HEK293T (cell line): ENCODE data around the gene LRMDA.

ENCODE experiments used
- CTCF ChIA-PET: fragments of 350-600 bp; formaldehyde crosslinking; extraction: SDS; loops from one replicate; lab custom pipeline; 2021; ENCODE audit warnings: antibody characterized with exemption, inconsistent platforms; lab: Yijun Ruan, JAX
- POLR2A ChIA-PET: fragments of 350-600 bp; formaldehyde crosslinking; extraction: SDS; loops from one replicate; lab custom pipeline; 2020; ENCODE audit warnings: antibody characterized with exemption, inconsistent platforms; lab: Yijun Ruan, JAX
- DNase-seq: peaks from one replicate; pipeline ENCODE4 v3.0.0; 2012; ENCODE audit warnings: mixed read lengths; ENCODE audit errors: extremely low spot score
- ARNT ChIP-seq: fragments of 450-650 bp; IDR thresholded peaks from 2 replicates; pipeline ENCODE4 v1.6.1; 2017; ENCODE audit warnings: mild to moderate bottlenecking
- BHLHE40 ChIP-seq: fragments of 450-650 bp; IDR thresholded peaks from 2 replicates; pipeline ENCODE4 v1.6.1; 2016; ENCODE audit warnings: mild to moderate bottlenecking, moderate library complexity, borderline replicate concordance
- CTBP1 ChIP-seq: fragments of 450-650 bp; IDR thresholded peaks from 2 replicates; pipeline ENCODE4 v1.6.1; 2016; ENCODE audit warnings: borderline replicate concordance
- ELF4 ChIP-seq: fragments of 450-650 bp; IDR thresholded peaks from 2 replicates; pipeline ENCODE4 v1.6.1; 2017; ENCODE audit warnings: antibody characterized with exemption
- FOXA1 ChIP-seq: fragments of 450-650 bp; IDR thresholded peaks from 2 replicates; pipeline ENCODE4 v1.6.1; 2016; ENCODE audit warnings: mild to moderate bottlenecking
- FOXK2 ChIP-seq: fragments of 450-650 bp; IDR thresholded peaks from 2 replicates; pipeline ENCODE4 v1.6.1; 2016; ENCODE audit warnings: mild to moderate bottlenecking
- FOXM1 ChIP-seq: fragments of 450-650 bp; IDR thresholded peaks from 2 replicates; pipeline ENCODE4 v1.6.1; 2017; ENCODE audit warnings: mild to moderate bottlenecking, borderline replicate concordance
- HDGF ChIP-seq: fragments of 450-650 bp; IDR thresholded peaks from 2 replicates; pipeline ENCODE4 v1.6.1; 2017; ENCODE audit warnings: antibody characterized with exemption, borderline replicate concordance
- L3MBTL2 ChIP-seq: fragments of 450-650 bp; conservative IDR thresholded peaks from 2 replicates; pipeline ENCODE4 v1.6.1; 2016; ENCODE audit warnings: mild to moderate bottlenecking
- LEF1 ChIP-seq: fragments of 450-650 bp; IDR thresholded peaks from 2 replicates; pipeline ENCODE4 v1.6.1; 2017; ENCODE audit warnings: mild to moderate bottlenecking, borderline replicate concordance
- NFRKB ChIP-seq: fragments of 450-650 bp; IDR thresholded peaks from 2 replicates; pipeline ENCODE4 v1.6.1; 2016; ENCODE audit warnings: mild to moderate bottlenecking, moderate library complexity
- PKNOX1 ChIP-seq: fragments of 450-650 bp; IDR thresholded peaks from 2 replicates; pipeline ENCODE4 v1.6.1; 2016
- SP1 ChIP-seq: fragments of 450-650 bp; IDR thresholded peaks from 2 replicates; pipeline ENCODE4 v1.6.1; 2017
- SUZ12 ChIP-seq: fragments of 450-650 bp; IDR thresholded peaks from 2 replicates; pipeline ENCODE4 v1.6.1; 2016; ENCODE audit warnings: mild to moderate bottlenecking
- TARDBP ChIP-seq: fragments of 450-650 bp; IDR thresholded peaks from 2 replicates; pipeline ENCODE4 v1.6.1; 2016
- ZNF384 ChIP-seq: fragments of 450-650 bp; IDR thresholded peaks from 2 replicates; pipeline ENCODE4 v1.6.1; 2016

The LRMDA gene

DNA sequence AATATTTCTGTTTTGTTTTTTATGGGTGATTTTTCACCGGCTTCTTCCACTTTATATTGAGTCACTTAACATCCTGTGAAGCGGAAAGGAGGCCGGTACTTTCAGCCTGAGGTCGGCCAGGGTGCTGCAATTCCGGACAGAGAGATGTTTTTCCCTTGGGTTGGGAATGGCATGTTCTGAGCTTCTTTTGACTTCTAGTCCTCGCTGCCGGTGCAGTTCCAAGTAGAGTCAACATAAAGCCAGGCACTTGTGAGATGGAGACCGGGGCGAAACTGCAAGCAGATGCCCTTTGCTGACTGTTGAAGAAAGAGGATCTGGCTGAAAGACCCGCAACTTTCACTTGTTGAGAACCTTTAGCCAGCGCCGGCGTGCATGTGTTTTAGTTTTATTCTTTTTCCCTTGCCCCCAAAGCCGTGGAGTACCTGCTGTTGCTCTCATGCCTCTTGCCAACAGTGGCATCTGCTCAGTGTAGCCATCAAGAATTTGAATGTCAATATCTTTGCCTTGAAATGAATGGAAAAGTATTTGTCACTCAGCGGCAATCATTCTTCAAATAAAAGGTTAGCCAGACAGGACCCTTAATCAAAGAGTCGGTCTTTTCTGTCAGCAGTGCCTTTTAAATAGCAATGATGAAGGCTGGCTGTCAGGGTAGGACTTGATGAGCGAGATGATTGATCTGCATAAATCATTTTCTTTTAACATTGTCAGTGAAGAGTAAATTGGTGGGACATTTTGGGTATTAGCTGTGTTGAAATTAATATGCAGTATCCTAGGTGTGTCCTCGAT is 351.2 kb downstream of the LRMDA start:
- no peak for DNase-seq
- POLR2A ChIA-PET: no interaction called here
- TF ChIP-seq NFRKB: no peak
- TF ChIP-seq FOXA1: no peak
- TF ChIP-seq PKNOX1: peak; percentile 93
- no peak for TF ChIP-seq ARNT
- TF ChIP-seq SP1: no peak
- TF ChIP-seq HDGF: no peak
- CTCF ChIA-PET: no interaction called here

- POLR2A ChIA-PET: interaction anchor here (0.7 kb wide), 1 partner anchor 10 kb away, joined by 3 read pairs; no protein-coding TSS in a partner anchor
- TF ChIP-seq FOXK2 (no peak), PKNOX1 (no peak), SP1 (no peak), CTBP1 (no peak), ZNF384 (no peak), NFRKB (no peak), FOXA1 (no peak), L3MBTL2 (no peak), TARDBP (no peak), FOXM1 (no peak), ELF4 (no peak), HDGF (no peak), SUZ12 (no peak), BHLHE40 (no peak), ARNT (no peak), LEF1 (no peak)
- DNase-seq: no peak
Measured at GRCh38 chr10:75788394-75789205, 357.2 kb downstream of the LRMDA start.

DNA sequence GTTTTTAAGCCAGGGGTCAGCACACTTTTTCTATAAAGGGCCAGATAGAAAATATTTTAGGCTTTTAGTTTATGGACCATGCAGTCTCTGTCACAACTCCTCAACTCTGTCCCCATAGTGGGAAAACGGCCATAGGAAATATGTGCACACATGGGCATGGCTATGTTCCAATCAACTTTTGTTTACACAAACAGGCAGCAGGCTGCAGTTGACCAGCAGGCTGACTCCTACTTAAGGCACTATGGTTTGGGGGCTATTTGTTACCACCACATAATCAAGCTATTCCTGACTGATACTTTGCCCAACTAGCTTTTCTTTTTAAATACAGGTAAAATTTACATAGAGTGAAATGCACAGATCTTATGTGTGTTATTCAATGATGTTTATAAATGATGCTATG is 362.4 kb downstream of the LRMDA start:
- ChIA-PET CTCF (no interaction called here), POLR2A (no interaction called here)
- DNase-seq: no peak
- no peak for TF ChIP-seq PKNOX1
- no peak for TF ChIP-seq SP1
- TF ChIP-seq TARDBP: no peak

More at GRCh38 chr10:75788394-75789205, 357.2 kb downstream of the LRMDA start:
- CTCF ChIA-PET: interaction anchor here (0.9 to 1.0 kb wide), 2 partner anchors 9 to 14 kb away, joined by 3 to 4 read pairs; no protein-coding TSS in a partner anchor

DNA sequence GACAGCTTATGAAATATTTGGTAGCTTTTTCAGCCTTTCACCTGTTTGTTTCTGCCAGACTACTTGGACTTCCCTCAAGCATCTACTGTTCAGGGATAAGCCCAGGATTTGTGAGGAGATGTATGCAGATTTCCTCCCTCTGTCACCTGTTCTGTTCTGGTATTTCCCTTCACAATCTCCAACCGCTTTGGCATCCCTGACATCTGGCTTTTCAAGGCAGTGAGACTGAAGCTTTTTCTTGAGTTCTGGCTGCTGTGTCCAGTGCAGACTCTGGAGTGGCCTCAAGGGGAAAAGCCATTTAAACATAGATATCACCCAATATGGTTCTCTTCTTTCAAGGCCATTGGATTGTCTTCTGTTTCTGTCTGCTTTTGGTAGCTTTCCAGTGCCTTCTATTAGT is 369.7 kb downstream of the LRMDA start:
- POLR2A ChIA-PET: no interaction called here
- no peak for DNase-seq
- TF ChIP-seq ARNT: no peak
- TF ChIP-seq ZNF384: no peak
- no peak for TF ChIP-seq FOXA1
- CTCF ChIA-PET: no interaction called here

DNA sequence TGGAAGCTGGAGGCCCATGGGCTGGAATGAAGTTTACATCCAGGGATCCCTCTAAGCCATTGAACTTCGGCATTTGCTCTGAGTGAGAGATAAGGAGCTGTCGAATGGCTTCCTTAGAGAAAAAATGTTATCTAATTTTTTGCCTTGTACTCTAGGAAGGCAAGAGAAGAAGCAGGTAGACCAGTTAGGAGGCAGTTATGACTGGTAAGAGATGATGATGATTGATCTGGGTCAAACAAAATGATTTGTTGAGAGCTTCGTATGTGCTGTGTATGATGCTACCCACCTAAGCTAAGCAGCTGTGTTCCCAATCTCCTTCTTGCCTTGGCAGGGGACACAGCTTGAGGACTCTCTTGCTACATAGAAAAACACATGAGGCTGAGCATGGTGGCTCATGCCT is 370.2 kb downstream of the LRMDA start:
- TF ChIP-seq L3MBTL2: no peak
- no peak for TF ChIP-seq PKNOX1
- TF ChIP-seq SUZ12: no peak
- no peak for TF ChIP-seq HDGF
- no peak for TF ChIP-seq CTBP1
- no peak for TF ChIP-seq SP1
- TF ChIP-seq ELF4: no peak
- TF ChIP-seq FOXK2: no peak
- TF ChIP-seq NFRKB: no peak
- no peak for TF ChIP-seq TARDBP
- no peak for TF ChIP-seq BHLHE40
- TF ChIP-seq LEF1: no peak
- no peak for TF ChIP-seq FOXM1
- no peak for TF ChIP-seq FOXA1
- no peak for TF ChIP-seq ARNT
- TF ChIP-seq ZNF384: no peak
- POLR2A ChIA-PET: no interaction called here
- no peak for DNase-seq
- CTCF ChIA-PET: interaction anchor here (0.6 kb wide), 1 partner anchor 27 kb away, joined by 4 read pairs; no protein-coding TSS in a partner anchor

GRCh38 chr10:75803121-75803520 is 371.7 kb downstream of the LRMDA start:
- ChIA-PET POLR2A (no interaction called here), CTCF (no interaction called here)
- TF ChIP-seq FOXA1: no peak
- TF ChIP-seq L3MBTL2: no peak
- TF ChIP-seq FOXM1: no peak
- TF ChIP-seq ELF4: no peak
- TF ChIP-seq NFRKB: no peak
- TF ChIP-seq LEF1: no peak
- TF ChIP-seq SUZ12: no peak
- no peak for TF ChIP-seq FOXK2
- TF ChIP-seq HDGF: no peak
- TF ChIP-seq PKNOX1: no peak
- TF ChIP-seq TARDBP: no peak
- TF ChIP-seq CTBP1: no peak
- no peak for TF ChIP-seq ARNT
- TF ChIP-seq ZNF384: no peak
- TF ChIP-seq BHLHE40: no peak
- no peak for TF ChIP-seq SP1
- no peak for DNase-seq
